ENCODE data around the gene ZNF282.
A peak's percentile ranks its signal among the peaks of the same experiment; 100 is the strongest.

ZNF282 gene

GRCh38 chr7:149154056-149154455 is 41.3 kb upstream of the ZNF282 start:
- no peak overlapping the region for H3K27ac Mint-ChIP-seq
- peaks cover 56% of the 10 kb centered on the region for H3K36me3 Mint-ChIP-seq (ENCODE audit: low read depth)
- H3K4me1 Mint-ChIP-seq, result no peaks in the 10 kb centered on the region
- TF ChIP-seq, protein P1, sequence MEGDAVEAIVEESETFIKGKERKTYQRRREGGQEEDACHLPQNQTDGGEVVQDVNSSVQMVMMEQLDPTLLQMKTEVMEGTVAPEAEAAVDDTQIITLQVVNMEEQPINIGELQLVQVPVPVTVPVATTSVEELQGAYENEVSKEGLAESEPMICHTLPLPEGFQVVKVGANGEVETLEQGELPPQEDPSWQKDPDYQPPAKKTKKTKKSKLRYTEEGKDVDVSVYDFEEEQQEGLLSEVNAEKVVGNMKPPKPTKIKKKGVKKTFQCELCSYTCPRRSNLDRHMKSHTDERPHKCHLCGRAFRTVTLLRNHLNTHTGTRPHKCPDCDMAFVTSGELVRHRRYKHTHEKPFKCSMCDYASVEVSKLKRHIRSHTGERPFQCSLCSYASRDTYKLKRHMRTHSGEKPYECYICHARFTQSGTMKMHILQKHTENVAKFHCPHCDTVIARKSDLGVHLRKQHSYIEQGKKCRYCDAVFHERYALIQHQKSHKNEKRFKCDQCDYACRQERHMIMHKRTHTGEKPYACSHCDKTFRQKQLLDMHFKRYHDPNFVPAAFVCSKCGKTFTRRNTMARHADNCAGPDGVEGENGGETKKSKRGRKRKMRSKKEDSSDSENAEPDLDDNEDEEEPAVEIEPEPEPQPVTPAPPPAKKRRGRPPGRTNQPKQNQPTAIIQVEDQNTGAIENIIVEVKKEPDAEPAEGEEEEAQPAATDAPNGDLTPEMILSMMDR (IDR thresholded peaks at IDR 0.05; ENCODE audit: unreplicated experiment in 3 of 3), result no peak
- no peak overlapping the region for H3K4me3 Mint-ChIP-seq
- H3K9me3 Mint-ChIP-seq, result no peaks in the 10 kb centered on the region
- H3K27me3 Mint-ChIP-seq (ENCODE audit: low read depth), result no peaks in the 10 kb centered on the region

- Mint-ChIP-seq H3K4me1 (no peaks in the 10 kb centered on the region), H3K27ac (no peak overlapping the region), H3K27me3 (ENCODE audit: low read depth) (no peaks in the 10 kb centered on the region), H3K36me3 (ENCODE audit: low read depth) (peaks cover 65% of the 10 kb centered on the region), H3K9me3 (no peaks in the 10 kb centered on the region), H3K4me3 (no peak overlapping the region)
- TF ChIP-seq, protein P1 (IDR thresholded peaks at IDR 0.05; ENCODE audit: unreplicated experiment in 3 of 3), result no peak
Observed at GRCh38 chr7:149156898-149157297, 38.4 kb upstream of the ZNF282 start.

DNA sequence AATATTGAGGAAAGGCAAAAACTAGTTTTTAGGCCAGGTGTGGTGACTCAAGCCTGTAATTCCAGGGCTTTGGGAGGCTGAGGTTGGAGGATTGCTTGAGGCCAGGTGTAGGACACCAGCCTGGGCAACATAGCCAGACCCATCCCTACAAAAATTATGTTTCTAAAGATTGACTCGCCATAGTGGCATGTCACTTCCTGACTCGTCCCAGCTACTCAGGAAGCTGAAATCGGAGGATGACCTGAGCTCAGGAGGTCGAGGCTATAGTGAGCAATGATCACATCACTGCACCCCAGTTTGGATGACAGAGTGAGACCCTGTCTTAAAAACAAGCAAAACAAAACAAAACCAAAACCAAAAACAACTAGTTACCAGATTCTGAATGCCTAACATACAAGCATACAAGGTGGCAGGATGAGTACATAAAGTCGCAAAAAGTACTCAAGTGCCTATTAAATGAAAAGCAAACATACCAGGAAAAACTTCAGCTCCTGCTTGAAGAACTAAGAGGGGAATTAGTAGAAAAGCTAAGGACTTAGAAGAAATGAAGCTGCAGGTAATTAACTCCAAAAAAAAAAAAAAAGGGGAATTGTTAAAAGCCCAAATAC is 34.0 kb upstream of the ZNF282 start:
- Mint-ChIP-seq H3K27ac (peak overlapping the region in 1 of 3 experiments; percentile 37), H3K9me3 (no peaks in the 10 kb centered on the region), H3K27me3 (ENCODE audit: low read depth) (no peaks in the 10 kb centered on the region), H3K36me3 (ENCODE audit: low read depth) (peaks cover 55% of the 10 kb centered on the region), H3K4me3 (no peak overlapping the region), H3K4me1 (no peaks in the 10 kb centered on the region)
- TF ChIP-seq, protein P1 (IDR thresholded peaks at IDR 0.05; ENCODE audit: unreplicated experiment in 3 of 3), result no peak

DNA sequence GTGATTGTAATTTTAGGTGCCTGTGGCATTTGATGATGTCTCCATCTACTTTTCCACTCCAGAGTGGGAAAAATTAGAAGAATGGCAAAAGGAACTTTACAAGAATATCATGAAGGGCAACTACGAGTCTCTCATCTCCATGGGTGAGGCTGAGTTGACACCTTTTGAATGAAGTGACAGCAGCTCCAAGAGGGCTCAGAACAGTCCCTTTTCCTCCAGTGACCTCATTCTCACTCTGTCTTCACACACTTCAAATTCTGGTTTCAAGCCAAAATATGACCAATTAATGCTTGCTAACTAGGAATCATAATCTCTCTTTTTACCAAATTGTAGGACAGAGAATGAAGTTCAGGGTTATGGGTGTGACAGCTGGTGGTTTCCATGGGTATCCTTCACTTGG is 29.2 kb upstream of the ZNF282 start:
- Mint-ChIP-seq H3K4me3 (no peak overlapping the region), H3K9me3 (no peaks in the 10 kb centered on the region)

GRCh38 chr7:149166630-149167352 is 28.6 kb upstream of the ZNF282 start:
- Mint-ChIP-seq H3K9me3 (no peaks in the 10 kb centered on the region), H3K36me3 (ENCODE audit: low read depth) (peaks cover 41% of the 10 kb centered on the region), H3K4me1 (no peaks in the 10 kb centered on the region)

More for the DNA sequence above, 29.2 kb upstream of the ZNF282 start:
- Mint-ChIP-seq H3K36me3 (ENCODE audit: low read depth) (peaks cover 46% of the 10 kb centered on the region), H3K4me1 (no peaks in the 10 kb centered on the region), H3K27ac (no peak overlapping the region), H3K27me3 (ENCODE audit: low read depth) (no peaks in the 10 kb centered on the region)
- TF ChIP-seq, protein P1 (IDR thresholded peaks at IDR 0.05; ENCODE audit: unreplicated experiment in 3 of 3), result no peak

More at GRCh38 chr7:149166630-149167352, 28.6 kb upstream of the ZNF282 start:
- TF ChIP-seq, protein P1 (IDR thresholded peaks at IDR 0.05; ENCODE audit: unreplicated experiment in 3 of 3), result no peak
- no peak overlapping the region for H3K27ac Mint-ChIP-seq
- no peaks in the 10 kb centered on the region for H3K27me3 Mint-ChIP-seq (ENCODE audit: low read depth)
- H3K4me3 Mint-ChIP-seq, result no peak overlapping the region
